NCI-H510A treated with DMSO at 0.1 percent for 48 hours (cell line): Measurements from ENCODE around the gene ZNF823.

Source experiments
- DNase-seq: peaks from one replicate; lab custom pipeline; 2025; lab: John Stamatoyannopoulos, UW

Gene ZNF823

DNA sequence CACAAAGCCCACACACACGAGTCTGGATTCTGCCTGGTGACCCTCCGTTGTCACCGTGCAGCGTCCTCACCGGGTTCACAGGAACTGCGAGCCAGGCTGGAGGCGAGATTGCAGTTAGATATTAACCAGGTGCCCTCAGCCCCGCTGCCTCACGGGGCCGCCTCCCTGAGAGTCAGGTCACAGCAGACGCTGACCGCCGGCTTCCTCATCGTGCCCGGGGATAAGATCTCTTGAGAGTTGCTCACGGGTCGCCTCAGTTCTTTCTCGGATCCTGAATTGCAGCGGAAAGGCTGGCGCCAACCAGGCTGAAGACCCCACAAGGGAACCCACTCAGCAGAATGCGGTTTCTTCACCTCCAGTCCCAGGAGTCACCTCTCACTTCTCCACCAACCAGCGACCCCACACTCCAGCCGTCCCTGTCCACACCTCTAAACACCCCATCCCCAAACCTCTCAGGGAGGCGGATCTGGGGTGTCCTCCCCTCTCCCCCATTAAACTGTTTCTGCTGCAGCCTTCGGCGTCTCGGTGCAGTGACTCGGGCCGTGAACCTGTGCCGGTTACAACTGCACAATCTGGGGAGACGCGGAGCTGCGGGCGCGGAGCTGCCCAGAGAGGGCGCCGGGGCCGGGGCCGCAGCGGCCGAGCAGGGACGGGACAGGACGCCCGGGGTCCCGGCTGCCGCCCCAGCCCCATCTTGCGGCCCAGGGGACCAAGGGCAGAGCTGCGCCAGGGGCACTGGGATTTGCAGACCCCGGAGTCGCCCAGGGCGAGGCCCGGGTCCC is 591 bp downstream of the ZNF823 start:
- peak; percentile 12 for DNase-seq

DNA sequence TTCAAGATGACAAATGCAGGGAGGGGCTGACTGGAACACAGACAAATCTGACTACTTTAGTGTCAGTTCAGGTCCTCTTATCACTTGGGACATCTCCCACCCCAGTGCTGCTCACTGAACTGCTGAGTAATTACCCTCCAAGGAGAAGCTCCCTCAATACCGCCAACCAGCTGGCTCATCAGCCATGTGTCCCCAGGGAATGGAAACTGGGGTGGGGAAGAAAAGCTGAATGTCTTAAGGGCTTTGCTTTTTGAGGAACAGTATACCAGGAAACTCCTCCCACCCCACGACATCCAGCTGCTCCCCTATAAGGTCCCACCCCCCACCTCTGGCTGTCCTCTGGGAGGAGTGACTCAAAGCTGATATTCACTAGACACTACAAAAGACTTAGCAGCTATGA is 2.0 kb downstream of the ZNF823 start:
- no peak for DNase-seq

DNA sequence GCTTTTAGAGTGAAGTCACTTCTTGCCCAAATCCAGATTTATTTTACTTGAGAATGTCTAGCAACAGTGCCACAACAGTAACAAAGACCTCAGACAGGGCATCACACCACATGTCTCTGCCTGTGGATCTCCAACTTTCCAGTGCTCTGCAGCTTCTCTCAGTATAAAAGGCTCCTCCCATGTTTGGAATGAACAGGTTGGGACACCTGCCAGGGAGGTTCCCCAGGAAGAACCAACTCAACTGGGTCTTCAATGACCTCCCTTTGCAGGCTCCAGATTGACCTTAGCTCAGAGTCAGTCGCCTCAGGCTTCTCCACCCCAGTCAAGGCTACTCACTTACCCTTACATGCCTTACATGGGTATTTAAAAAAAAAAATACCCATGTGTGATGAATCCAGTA is 3.4 kb downstream of the ZNF823 start:
- no peak for DNase-seq

DNA sequence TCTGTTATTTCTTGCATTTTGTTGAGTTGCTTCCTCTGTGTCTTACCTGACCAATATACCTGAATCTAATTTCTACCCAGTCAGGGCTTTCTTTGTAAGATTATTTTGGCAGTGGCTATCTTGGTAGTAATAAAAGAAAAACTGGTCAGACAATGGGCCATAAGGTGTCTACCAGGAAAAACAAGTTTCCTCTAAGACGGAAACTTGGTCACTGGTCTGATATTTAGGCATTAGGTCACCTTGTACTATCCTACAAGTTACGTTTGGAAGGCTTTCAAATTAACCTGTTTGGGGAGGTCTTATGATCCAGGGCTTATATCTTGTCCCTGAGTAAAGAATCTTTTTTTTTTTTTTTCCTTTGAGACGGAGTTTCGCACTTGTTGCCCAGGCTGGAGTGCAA is 9.2 kb downstream of the ZNF823 start:
- no peak for DNase-seq

DNA sequence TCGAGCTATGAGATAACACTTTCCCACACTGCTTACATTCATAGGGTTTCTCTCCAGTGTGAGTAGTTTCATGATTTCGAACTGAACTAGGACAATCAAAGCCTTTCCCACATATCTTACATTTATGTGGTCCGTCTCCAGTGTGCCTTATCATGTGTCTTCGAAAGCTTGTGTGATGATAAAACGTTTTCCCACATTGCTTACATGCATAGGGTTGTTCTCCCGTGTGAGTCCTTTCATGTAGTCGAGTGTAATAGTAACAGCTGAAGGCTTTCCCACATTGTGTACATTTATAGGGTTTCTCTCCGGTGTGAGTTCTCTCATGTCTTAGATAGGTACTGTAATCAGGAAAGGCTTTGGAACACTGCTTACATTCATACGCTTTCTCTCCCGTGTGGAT is 16.3 kb downstream of the ZNF823 start:
- no peak for DNase-seq

DNA sequence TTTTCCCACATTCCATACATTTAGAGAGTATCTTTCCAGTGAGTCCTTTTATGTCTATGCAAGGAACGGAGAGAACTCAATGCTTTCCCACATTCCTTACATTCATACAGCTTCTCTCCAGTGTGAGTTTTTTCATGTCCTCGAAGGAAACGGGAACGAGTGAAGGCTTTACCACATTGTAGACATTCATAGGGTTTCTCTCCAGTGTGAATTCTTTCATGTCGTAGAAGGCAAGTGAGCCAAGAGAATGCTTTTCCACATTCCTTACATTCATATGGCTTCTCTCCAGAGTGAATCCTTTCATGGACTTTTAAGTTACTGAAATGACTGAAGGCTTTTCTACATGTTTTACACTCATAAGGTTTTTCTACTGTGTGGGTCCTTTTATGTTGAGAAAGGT is 17.1 kb downstream of the ZNF823 start:
- DNase-seq = no peak

GRCh38 chr19:11710313-11710712 is 28.4 kb downstream of the ZNF823 start:
- no peak for DNase-seq

DNA sequence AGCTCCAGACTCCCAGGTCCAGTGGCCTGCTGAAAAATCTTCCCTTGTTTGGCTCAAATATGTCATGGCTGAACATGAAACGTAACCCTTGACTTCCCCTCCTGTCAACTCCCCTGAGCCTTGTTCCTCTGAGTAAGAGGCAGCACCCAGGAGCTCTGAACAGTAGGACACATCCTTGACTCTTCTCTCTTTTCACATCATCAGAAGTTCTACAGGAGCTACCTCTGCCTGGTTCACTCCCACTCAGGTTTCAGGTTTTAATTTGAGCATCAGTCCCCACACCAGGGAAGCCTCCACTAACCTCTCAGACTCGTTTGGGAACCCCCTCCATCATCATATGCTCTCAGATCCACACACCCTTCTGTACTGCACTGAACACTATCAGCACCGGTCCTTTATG is 30.3 kb downstream of the ZNF823 start:
- DNase-seq = no peak

DNA sequence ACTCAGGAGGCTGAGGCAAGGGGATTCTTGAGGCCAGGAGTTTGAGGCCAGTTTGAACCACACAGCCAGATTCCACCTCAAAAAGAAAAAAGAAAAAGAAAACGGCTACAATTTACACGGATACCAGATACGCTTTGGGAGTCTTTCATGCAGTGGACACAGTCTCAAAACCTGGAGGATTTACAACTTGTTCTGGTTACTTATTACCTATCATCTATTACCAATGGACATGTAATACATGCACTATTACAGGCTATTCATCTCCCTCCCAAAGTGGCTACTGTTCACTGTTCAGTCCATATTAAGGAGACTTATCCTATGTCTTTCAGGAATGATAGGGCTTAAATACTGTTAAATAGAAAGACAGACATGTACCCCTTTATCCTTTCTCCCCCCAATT is 33.3 kb downstream of the ZNF823 start:
- DNase-seq = no peak

DNA sequence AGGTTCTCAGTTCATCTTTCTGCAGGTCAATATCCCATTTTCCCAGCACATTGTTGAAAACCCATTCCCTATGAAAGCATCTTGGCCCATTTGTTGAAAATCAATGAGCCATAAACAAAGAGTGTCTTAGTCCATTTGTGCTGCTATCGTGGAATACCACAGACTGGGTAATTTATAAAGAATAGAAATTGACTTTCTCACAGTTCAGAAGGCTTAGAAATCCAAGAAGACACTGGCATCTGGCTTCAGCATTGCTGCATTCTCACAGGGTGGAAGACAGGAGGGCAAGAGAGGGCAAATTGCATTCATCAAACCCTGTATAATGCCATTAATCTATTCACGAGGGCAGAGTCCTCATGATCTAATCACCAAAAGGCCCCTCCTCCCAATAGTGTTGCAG is 34.1 kb downstream of the ZNF823 start:
- no peak for DNase-seq

DNA sequence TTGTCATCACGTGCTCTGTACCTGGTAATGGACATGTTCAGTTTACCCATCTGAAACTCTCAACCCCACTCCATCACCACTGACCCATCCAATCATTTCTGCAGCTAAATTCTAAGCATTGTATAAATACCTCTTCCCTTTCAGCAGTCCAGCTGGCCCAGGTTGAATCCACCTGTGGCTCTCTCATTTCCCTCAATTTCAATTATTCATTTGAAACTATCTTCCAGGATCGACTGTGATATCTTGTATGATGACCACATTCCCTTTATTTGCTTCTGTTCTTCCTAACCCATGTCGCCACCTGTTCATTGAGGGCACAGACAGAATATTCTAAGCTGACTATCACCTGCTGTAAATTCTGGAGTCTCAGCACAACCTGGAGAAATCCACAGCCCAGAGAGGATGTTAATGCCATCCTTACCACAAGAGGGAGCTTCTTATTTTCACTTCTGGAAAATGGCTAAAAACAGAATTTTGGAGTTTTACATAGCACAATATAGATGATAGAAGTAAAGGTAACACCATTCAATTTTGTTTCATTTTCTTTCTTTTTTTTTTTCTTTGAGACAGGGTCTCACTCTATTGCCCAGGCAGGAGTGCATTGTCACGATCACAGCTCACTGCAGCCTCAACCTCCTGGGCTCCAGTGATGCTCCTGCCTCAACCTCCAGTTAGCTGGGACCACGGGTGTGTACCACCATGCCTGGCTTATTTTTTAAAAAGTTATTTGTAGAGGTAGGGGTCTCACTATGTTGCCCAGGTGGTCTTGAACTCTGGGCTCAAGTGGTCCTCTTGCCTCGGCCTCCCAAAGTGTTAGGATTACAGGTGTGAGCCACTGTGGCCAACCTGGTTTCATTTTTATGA is 38.6 kb downstream of the ZNF823 start:
- peak; percentile 5 for DNase-seq

GRCh38 chr19:11698231-11698630 is 40.5 kb downstream of the ZNF823 start:
- DNase-seq = no peak

DNA sequence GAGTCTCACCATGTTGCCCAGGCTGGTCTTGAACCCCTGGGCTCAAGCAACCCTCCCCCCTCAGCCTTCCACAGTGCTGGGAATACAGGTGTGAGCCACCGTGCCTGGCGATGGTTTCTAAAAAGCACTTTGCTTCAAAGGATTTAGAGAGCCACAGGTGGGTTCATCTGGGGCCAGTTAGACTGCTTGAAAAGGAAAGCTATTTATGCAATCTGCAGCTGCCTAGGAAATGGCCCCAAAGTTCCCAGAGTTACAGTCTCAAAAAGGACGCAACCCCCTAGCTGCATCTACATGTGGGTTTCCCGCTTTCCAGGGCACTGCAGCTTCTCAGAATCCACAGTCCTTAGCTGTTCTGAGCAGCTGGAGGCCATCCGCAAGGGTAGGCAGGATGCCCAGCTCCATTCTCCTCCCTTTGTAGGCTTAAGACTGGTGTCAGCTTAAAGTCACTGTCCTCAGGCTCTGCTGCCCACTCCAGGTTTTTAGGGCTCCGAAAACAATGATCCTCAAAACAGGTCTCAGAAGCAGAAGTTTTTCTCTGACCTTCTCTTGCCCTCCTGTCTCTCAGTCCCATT is 41.4 kb downstream of the ZNF823 start:
- DNase-seq = no peak

- DNase-seq = peak; percentile 90
Observed at GRCh38 chr19:11694533-11695439, 44.0 kb downstream of the ZNF823 start.

- DNase-seq = peak; percentile 39
Observed at GRCh38 chr19:11693505-11694499, 44.9 kb downstream of the ZNF823 start.

- no peak for DNase-seq
Observed at GRCh38 chr19:11692127-11692790, 46.5 kb downstream of the ZNF823 start.

DNA sequence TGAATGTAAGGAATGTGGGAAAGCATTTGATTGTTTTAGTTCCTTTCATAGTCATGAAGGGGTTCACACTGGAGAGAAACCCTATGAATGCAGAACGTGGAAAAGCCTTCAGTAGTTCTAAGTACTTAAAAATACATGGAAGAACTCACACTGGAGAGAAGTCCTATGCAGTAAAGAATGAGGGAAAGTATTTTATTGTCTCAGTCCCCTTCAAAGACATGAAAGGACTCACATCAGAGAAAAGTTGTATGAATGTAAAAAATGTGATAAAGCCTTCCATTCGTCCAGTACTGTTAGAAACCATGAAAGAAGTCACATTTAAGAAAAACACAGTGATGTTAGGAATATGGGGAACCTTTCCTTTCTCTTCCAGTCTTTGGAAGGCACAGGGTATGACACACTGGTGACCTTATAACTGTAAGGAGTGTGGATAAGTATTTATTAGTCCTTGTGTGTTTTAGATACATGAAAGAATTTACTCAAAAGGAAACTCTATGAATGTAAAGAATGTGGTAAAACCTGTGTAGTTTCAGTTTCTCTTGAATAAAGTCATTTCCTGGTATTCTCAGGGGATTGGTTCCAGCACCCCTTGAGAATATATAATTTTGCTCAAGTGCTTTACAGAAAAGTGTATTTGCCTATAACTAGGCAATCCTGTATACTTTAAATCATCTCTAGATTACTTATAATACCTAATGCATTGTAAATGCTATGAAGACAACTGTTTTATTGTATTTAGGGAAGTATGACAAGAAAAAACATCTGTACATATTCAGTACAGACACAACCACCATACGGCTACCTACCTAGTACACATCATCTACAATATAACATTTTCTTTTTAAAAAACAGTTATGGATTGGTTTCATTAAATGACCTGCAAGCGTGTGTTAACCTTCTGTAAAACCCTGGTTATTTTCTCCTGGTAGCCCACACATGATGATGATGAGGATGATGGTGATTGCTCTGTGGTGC is 52.8 kb downstream of the ZNF823 start:
- DNase-seq = no peak

- DNase-seq = no peak
Observed at GRCh38 chr19:11684987-11685675, 53.6 kb downstream of the ZNF823 start.
